B cell (primary cell): ENCODE data around the gene NFATC1. TPM values are rescaled to one million over a fixed set of nuclear protein-coding genes. Genes with fewer than 3 reads are reported as not detected.

Source experiments
- ATAC-seq: fragments of 200-7000 bp; cut with Tn5 transposase; one replicate; pipeline ENCODE4 v1.10.0; 2021; ENCODE audit warnings: low read depth, mild to moderate bottlenecking, moderate number of reproducible peaks, moderate library complexity
- CTCF ChIA-PET: fragments of 350-600 bp; sonication (Branson Sonifier 250); formaldehyde crosslinking; loops from one replicate; lab custom pipeline; 2021; ENCODE audit warnings: antibody characterized with exemption, inconsistent platforms; lab: Charles Lee
- POLR2A ChIA-PET: fragments of 350-600 bp; sonication (Branson Sonifier 250); formaldehyde crosslinking; loops from one replicate; lab custom pipeline; 2021; ENCODE audit warnings: antibody characterized with exemption; lab: Charles Lee
- DNase-seq: peaks from one replicate; pipeline ENCODE4 v3.0.0; 2013
- H2AFZ ChIP-seq: 2 replicates; pipeline ENCODE4 v1.6.1; 2012; ENCODE audit warnings: mild to moderate bottlenecking, low read depth, low read length; ENCODE audit not compliant: insufficient read depth, poor library complexity, severe bottlenecking
- H3K27ac ChIP-seq, 2 donors: 1 replicate in 1 of 2; 2 replicates in 1 of 2; pipeline ENCODE4 v1.5.1; 2012 to 2013; ENCODE audit warnings: low read length in 2 of 2, mild to moderate bottlenecking in 2 of 2, moderate library complexity in 1 of 2
- H3K27me3 ChIP-seq, 4 experiments: fragments of 200-600 bp in 1 of 4; sonication (generic) in 1 of 4; replicated peaks in 1 of 4; 1 replicate in 2 of 4; 2 replicates in 2 of 4; pipeline versions ENCODE4 v1.6.1 to v1.7.0; 2013 to 2016; ENCODE audit warnings: low read length in 3 of 4, mild to moderate bottlenecking in 2 of 4, mixed read lengths in 1 of 4, moderate library complexity in 1 of 4; ENCODE audit not compliant: insufficient read depth in 4 of 4, control insufficient read depth in 3 of 4; ENCODE audit errors: control extremely low read depth in 1 of 4
- H3K36me3 ChIP-seq, 2 experiments: replicated peaks in 1 of 2; 1 replicate in 1 of 2; 2 replicates in 1 of 2; pipeline versions ENCODE4 v1.6.1 to v1.7.1; 2013; ENCODE audit warnings: low read length in 1 of 2; ENCODE audit not compliant: insufficient read depth in 2 of 2, control insufficient read depth in 1 of 2; ENCODE audit errors: control extremely low read depth in 1 of 2, extremely low read depth in 1 of 2
- H3K4me1 ChIP-seq, 2 donors: fragments of 200-600 bp in 1 of 2; sonication (generic) in 1 of 2; 1 replicate in 1 of 2; 2 replicates in 1 of 2; pipeline versions ENCODE4 v1.5.1 to v1.6.1; 2013 to 2017; ENCODE audit warnings: low read length in 2 of 2; ENCODE audit not compliant: control insufficient read depth in 2 of 2, insufficient read depth in 2 of 2
- H3K4me2 ChIP-seq: replicated peaks from 2 replicates; pipeline ENCODE3; 2012; ENCODE audit warnings: mild to moderate bottlenecking, low read depth, low read length; ENCODE audit not compliant: poor library complexity, severe bottlenecking
- H3K4me3 ChIP-seq, 5 experiments: fragments of 200-600 bp in 1 of 5; sonication (generic) in 1 of 5; 1 replicate in 3 of 5; 2 replicates in 2 of 5; pipeline versions ENCODE4 v1.5.1 to v1.7.0; 2011 to 2016; ENCODE audit warnings: low read length in 4 of 5, mild to moderate bottlenecking in 4 of 5, low read depth in 2 of 5, control low read depth in 1 of 5, moderate library complexity in 1 of 5; ENCODE audit not compliant: insufficient read depth in 1 of 5; ENCODE audit errors: control extremely low read depth in 1 of 5, extremely low read depth in 1 of 5
- H3K79me2 ChIP-seq: fragments of 200-600 bp; sonication (generic); one replicate; pipeline ENCODE4 v1.6.0; 2016; ENCODE audit warnings: low read length; ENCODE audit not compliant: control insufficient read depth, insufficient read depth
- H3K9ac ChIP-seq: fragments of 200-600 bp; sonication (generic); 2 replicates; pipeline ENCODE4 v1.6.1; 2017; ENCODE audit warnings: mild to moderate bottlenecking, low read length, moderate library complexity
- H3K9me3 ChIP-seq, 3 donors: one replicate each; pipeline versions ENCODE4 v1.6.1 to v1.7.1; 2013; ENCODE audit warnings: low read length in 2 of 3; ENCODE audit not compliant: control insufficient read depth in 2 of 3, insufficient read depth in 1 of 3; ENCODE audit errors: control extremely low read depth in 1 of 3
- H4K20me1 ChIP-seq: 2 replicates; pipeline ENCODE4 v1.6.0; 2012; ENCODE audit warnings: mild to moderate bottlenecking, low read length; ENCODE audit not compliant: insufficient read depth, control insufficient read depth, poor library complexity, severe bottlenecking
- H3K27ac Mint-ChIP-seq: one replicate; pipeline ENCODE4 v1.8.0; 2021; ENCODE audit warnings: mixed read lengths
- H3K27me3 Mint-ChIP-seq: one replicate; pipeline ENCODE4 v1.8.0; 2021; ENCODE audit warnings: mixed read lengths
- H3K4me1 Mint-ChIP-seq: one replicate; pipeline ENCODE4 v1.8.0; 2021; ENCODE audit warnings: mixed read lengths
- H3K4me3 Mint-ChIP-seq: one replicate; pipeline ENCODE4 v1.8.0; 2021; ENCODE audit warnings: mixed read lengths
- H3K9me3 Mint-ChIP-seq: one replicate; pipeline ENCODE4 v1.8.0; 2022; ENCODE audit warnings: mixed read lengths; ENCODE audit not compliant: insufficient read depth
- EZH2 ChIP-seq: IDR thresholded peaks from 2 replicates; pipeline ENCODE4 v1.6.1; 2012; ENCODE audit warnings: borderline replicate concordance, low read depth, mild to moderate bottlenecking, moderate library complexity, low read length; ENCODE audit not compliant: insufficient read depth, poor library complexity, severe bottlenecking
- WGBS: methylation state at CpG from one replicate; pipeline ENCODE4 v1.1.5; 2013; ENCODE audit warnings: missing lambda C conversion rate; ENCODE audit not compliant: insufficient coverage; 5-methylcytosine and 5-hydroxymethylcytosine counted together
- intact Hi-C: fragments of 100-400 bp; cut with micrococcal nuclease; formaldehyde crosslinking; loops from one replicate; pipeline ENCODE4 v1.10.0; 2022
- polyA plus RNA-seq: library from polyadenylated mRNA; depleted of rRNA; stranded (reverse); fragments of >200 nt; gene quantifications from 2 replicates; pipeline ENCODE4 v1.2.3, GENCODE V29; 2012
- total RNA-seq, 2 donors: library from RNA; stranded (reverse); fragments of 120-200 nt in 1 of 2; gene quantifications; 1 replicate in 1 of 2; 2 replicates in 1 of 2; pipeline versions ENCODE4 v1.2.3 to v1.2.4, GENCODE V29; 2013 to 2022
- TF ChIP-seq, protein P1 (sequence below): fragments of 200-600 bp; IDR thresholded peaks from one replicate; pipeline ENCODE4 v1.8.0; 2022; ENCODE audit warnings: antibody characterized with exemption, mild to moderate bottlenecking

The NFATC1 gene
- total and polyA plus RNA-seq, 2 donors (not counting 1 experiment from before 2014, with no cell fraction given), result 32.2 to 108 TPM

DNA sequence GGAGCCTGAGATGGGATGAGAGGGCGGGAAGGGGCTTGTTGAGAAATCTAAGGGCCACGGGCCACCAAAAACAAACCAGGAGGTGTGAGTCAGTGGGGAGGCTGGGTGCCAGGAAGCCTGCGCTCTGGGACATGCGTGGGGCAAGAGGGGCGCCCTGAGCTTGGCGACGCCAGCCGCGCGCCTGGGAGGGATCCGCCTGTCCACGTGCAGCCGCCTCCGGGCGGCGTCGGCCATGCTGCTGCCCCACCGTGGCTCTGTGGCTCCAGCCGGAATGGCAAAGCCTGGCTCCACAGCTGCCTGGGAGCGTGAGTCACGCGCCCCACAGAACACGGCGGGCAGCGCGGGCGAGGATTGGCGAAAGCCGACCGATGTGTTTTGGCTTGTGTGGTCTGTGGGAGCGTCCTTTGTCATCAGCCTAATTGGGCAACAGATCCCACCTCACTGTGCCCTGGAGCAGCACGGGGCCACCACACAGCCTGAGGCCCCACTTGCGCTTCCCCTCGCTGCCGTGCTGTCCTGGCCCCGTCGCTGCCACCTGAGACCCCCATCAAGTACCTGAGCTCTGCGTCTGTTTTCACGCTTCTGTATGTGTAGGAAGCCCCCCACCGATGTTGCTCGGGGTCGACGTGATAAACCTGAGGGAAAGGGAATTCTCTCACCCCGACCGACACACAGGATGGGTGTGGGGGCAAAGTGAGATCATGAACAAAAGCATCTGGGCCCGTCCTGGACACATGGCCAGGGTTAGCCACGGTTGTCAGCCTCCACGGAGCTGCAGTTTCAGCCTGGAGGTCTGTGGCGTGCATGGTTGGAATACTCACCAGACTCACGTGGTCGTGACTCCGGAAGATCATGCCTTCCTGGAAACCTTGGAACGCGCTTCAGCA lies 80.5 kb downstream of the NFATC1 start:
- no peaks in the 10 kb centered on the region for H3K9me3 Mint-ChIP-seq
- H3K27ac Mint-ChIP-seq, result peak overlapping the region; percentile 56
- Histone ChIP-seq H3K27ac (no peak overlapping the region), H3K9ac (no peak overlapping the region), H4K20me1 (peaks cover 32% of the 10 kb centered on the region), H3K36me3 (peaks cover 0 to 58% of the 10 kb centered on the region in 2 experiments), H3K4me2 (no peak overlapping the region), H3K4me3 (no peak overlapping the region), H2AFZ (no peak overlapping the region), H3K27me3 (no peaks in the 10 kb centered on the region), H3K4me1 (no peaks in the 10 kb centered on the region), H3K9me3 (peaks cover 0 to 33% (median 0%) of the 10 kb centered on the region in 3 donors), H3K79me2 (peaks cover 32% of the 10 kb centered on the region)
- H3K27me3 Mint-ChIP-seq, result no peaks in the 10 kb centered on the region
- no peak for TF ChIP-seq EZH2
- TF ChIP-seq, protein P1, sequence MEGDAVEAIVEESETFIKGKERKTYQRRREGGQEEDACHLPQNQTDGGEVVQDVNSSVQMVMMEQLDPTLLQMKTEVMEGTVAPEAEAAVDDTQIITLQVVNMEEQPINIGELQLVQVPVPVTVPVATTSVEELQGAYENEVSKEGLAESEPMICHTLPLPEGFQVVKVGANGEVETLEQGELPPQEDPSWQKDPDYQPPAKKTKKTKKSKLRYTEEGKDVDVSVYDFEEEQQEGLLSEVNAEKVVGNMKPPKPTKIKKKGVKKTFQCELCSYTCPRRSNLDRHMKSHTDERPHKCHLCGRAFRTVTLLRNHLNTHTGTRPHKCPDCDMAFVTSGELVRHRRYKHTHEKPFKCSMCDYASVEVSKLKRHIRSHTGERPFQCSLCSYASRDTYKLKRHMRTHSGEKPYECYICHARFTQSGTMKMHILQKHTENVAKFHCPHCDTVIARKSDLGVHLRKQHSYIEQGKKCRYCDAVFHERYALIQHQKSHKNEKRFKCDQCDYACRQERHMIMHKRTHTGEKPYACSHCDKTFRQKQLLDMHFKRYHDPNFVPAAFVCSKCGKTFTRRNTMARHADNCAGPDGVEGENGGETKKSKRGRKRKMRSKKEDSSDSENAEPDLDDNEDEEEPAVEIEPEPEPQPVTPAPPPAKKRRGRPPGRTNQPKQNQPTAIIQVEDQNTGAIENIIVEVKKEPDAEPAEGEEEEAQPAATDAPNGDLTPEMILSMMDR, result no peak
- DNase-seq, result no peak
- H3K4me3 Mint-ChIP-seq, result no peak overlapping the region
- ChIA-PET CTCF (no interaction called here), POLR2A (no interaction called here)
- 96% methylated on average over 54 of the region's 54 CpGs for WGBS
- ATAC-seq, result no peak
- H3K4me1 Mint-ChIP-seq, result no peaks in the 10 kb centered on the region
- intact Hi-C loops, result no loop called here

DNA sequence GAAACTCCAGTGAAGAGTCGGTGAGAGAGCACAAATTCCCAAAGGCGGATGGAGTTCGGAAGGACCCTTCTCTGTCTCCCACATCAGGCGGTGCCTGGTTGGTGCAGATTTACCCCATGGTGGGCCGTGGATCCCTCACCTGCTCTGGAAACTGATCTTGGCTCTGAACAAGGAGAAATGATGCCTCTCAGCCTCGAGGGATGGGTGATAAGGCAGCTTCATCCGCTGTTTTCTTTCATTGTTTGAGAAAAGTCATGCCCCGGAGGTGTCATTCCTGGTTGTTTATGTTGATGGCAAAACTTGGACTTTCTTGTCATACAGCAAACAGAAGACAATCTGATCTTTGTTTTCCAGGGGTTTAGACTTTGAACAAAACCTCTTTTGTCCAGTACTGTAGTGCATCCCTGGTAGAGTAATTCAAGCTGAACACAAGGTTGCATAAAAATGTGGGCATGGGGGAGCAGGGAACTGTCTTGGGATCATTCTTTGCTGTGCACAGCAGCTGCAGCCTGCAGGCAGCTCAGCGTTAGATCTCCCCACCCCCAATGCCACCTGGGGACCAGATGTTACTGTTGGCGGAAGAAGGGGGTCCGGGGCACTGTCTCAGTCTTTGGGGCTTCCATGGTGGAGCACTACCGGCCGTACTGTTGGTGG lies 81.3 kb downstream of the NFATC1 start:
- 98% methylated on average over 12 of the region's 13 CpGs for WGBS
- Histone ChIP-seq H3K27me3 (no peaks in the 10 kb centered on the region), H3K9ac (no peak overlapping the region), H3K9me3 (peaks cover 0 to 33% (median 0%) of the 10 kb centered on the region in 3 donors), H4K20me1 (peaks cover 32% of the 10 kb centered on the region), H3K4me1 (no peaks in the 10 kb centered on the region), H3K4me2 (no peak overlapping the region), H3K27ac (no peak overlapping the region), H3K79me2 (peaks cover 36% of the 10 kb centered on the region), H3K4me3 (no peak overlapping the region), H3K36me3 (peaks cover 0 to 64% of the 10 kb centered on the region in 2 experiments), H2AFZ (no peak overlapping the region)
- H3K4me3 Mint-ChIP-seq, result no peak overlapping the region
- no peak for DNase-seq
- intact Hi-C loops, result no loop called here
- peak overlapping the region; percentile 56 for H3K27ac Mint-ChIP-seq
- CTCF ChIA-PET, result no interaction called here
- ATAC-seq, result no peak
- POLR2A ChIA-PET, result no interaction called here
- no peaks in the 10 kb centered on the region for H3K27me3 Mint-ChIP-seq
- H3K4me1 Mint-ChIP-seq, result no peaks in the 10 kb centered on the region
- no peaks in the 10 kb centered on the region for H3K9me3 Mint-ChIP-seq
- no peak for TF ChIP-seq EZH2
- TF ChIP-seq, protein P1, result no peak
